Measurements from ENCODE around the gene OR51G2.
"Not testable (repeated sequence)": the region's sequence is repeated elsewhere in the genome, so short reads cannot be mapped to it uniquely, and the experiment has no call there.

OR51G2 gene, protein sequence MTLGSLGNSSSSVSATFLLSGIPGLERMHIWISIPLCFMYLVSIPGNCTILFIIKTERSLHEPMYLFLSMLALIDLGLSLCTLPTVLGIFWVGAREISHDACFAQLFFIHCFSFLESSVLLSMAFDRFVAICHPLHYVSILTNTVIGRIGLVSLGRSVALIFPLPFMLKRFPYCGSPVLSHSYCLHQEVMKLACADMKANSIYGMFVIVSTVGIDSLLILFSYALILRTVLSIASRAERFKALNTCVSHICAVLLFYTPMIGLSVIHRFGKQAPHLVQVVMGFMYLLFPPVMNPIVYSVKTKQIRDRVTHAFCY

GRCh38 chr11:4919250-4919649, at the start of gene OR51G2:
TSS of gene OR51G2 (minus strand) at chr11:4919350. CDS start at chr11:4915663, 3,687 bp downstream.
- no peak for DNase-seq

DNA sequence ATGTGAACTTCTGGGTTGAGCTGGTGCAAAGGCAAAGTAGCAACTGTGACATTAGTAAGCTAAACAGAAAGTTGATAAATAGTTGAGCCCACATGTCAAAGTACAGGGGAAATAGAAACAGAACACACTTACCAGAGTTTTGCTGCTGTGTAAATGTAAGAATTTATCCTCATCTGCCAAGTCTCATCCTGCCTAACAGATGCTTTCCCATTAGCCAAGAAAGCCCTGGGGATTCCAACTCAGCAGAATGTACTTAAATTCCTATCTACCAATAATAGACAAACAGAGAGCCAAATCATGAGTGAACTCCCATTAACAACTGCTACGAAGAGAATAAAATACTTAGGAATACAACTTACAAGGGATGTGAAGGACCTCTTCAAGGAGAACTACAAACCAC, 43.7 kb upstream of the OR51G2 start:
- DNase-seq = no peak

DNA sequence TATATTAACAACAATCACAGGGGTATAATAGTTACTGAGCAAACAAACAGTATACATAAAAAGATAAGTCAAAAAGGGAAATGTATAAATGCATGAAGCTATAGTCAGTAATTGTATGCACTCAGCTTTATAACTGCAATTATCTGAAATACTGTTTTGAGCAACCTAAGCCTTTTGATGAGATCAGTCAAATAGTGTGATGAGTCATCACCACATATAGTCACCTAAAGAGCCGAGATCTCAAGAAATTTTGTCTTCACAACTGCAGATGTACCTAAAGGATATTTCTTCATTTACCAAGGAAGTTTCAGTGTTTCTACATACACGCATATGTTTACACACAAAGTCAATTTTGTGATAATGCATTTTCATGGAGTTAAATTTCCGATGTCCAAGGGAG, 41.7 kb upstream of the OR51G2 start:
- no peak for DNase-seq

- no peak for DNase-seq
Observed at GRCh38 chr11:4957396-4957795, 38.2 kb upstream of the OR51G2 start.

GRCh38 chr11:4955613-4956012, 36.5 kb upstream of the OR51G2 start, which contains the start of gene OR51A2:
TSS of gene OR51A2 (minus strand) at chr11:4955713. CDS start at chr11:4955713, 0 bp downstream.
- DNase-seq = not testable (repeated sequence)

DNA sequence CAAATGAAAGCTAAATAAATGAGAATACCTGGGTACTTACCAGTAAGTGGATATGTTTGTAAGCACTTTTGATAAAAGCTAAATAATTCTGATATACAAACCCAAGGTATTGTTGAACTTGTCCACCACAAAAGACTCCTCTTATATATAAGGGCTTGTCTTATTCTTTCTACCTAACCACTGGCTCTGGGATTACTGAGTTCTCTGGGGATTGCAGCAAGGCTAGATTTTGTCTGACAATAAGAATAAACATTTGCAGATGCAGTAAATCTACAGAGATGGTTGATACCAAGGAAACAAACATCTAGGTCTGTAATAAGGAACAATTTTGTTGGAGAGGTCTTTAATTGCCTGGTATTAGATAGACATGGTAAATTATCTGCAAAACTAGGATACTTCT, 28.4 kb upstream of the OR51G2 start, which contains the start of gene OR51A4:
OR51A4 (minus strand) TSS at position 101 of the 400 bp plus-strand sequence. CDS start 505 bp downstream, outside the sequence.
- no peak for DNase-seq

- DNase-seq = no peak
Observed at GRCh38 chr11:4936745-4937144, 17.6 kb upstream of the OR51G2 start.

- DNase-seq = no peak
Observed at GRCh38 chr11:4932751-4933150, 13.6 kb upstream of the OR51G2 start.

DNA sequence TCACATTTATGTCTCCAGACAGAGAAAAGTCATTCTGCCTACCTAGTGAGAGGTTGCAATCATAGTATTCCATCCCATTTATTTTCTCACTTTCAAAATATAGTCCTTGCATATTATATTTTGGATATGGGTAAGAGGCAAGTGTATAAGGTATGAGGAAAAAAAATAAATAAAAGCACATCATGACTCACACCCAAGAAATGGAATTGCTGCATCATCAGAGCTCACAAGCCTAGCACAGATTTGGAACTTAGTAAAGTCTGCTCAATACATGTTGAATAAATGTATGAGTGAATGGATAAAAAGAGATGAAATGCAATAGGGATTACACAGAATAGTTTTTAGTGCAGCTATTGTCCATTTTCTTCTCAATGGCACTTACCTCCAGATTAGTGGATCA, 7.5 kb upstream of the OR51G2 start:
- DNase-seq = no peak

DNA sequence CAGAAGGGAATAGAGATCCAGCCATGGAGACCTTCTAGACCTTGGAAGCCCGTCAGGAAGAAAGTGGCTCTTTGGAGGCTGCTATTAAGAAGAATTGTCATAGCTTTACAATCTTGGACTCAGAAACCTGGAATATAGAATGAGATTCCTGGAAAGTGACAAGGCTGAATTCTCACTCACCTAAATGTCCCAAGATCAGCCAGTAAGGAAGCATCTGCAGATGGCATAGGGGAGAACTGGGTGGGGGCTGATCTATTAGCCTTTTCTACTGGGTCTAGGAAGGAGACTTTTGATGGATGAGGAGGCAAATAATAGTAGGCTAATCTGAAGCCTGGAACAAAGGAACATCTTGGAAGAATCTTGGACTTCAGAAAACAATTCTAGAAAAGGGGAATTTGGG, 5.1 kb upstream of the OR51G2 start, which contains the start of gene OR51G1:
OR51G1 (minus strand) TSS at position 101 of the 400 bp plus-strand sequence; CDS start at position 101, 0 bp downstream.
- no peak for DNase-seq

DNA sequence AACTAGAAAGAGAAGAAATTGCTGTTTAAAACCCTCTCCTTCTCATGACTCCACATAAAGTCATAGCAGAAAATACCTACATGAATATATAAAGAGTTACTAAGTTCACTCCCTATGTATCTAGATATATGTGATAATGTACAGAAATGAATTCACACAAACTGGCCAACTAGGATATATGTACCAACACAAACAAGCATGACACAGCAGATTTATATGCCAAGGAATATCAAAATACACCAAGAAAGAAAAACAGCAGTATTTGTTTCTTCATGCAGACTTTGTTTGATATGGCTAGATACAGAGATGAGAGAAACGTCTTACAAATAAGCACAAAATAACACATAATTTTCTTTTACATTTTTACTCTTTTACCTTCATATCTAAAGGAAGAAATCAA, 3.2 kb upstream of the OR51G2 start:
- no peak for DNase-seq

GRCh38 chr11:4921796-4922195, 2.6 kb upstream of the OR51G2 start:
- no peak for DNase-seq

DNA sequence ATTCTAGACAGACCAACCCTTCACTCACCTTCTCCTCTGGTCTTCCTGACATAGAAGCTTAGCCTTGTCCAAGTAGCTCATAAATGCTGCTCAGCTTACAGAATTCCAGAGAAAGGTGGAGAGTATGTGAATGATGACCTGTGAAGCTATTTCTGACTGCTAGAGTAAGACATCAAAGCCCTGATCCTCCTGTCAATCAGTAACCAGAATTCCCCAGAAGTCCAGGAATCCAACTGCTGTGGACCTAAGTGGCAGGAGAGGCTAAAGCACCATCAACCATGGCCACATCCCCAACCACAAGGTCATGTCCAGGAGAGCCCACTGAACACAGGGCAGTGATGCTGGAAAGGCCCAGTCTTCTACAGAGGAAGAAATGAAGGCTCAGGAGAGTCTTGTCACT, 2.6 kb downstream of the OR51G2 start:
- DNase-seq = no peak

GRCh38 chr11:4903484-4903883, 15.7 kb downstream of the OR51G2 start, which contains the start of gene OR51A7:
TSS of gene OR51A7 (plus strand) at chr11:4903783. CDS start at chr11:4907370, 3,587 bp downstream.
- DNase-seq = no peak

GRCh38 chr11:4891996-4892640, 27.0 kb downstream of the OR51G2 start:
- peak; percentile 0 for DNase-seq

GRCh38 chr11:4890279-4890678, 28.9 kb downstream of the OR51G2 start:
- DNase-seq = no peak

- no peak for DNase-seq
Observed at GRCh38 chr11:4887591-4887990, 31.6 kb downstream of the OR51G2 start.

DNA sequence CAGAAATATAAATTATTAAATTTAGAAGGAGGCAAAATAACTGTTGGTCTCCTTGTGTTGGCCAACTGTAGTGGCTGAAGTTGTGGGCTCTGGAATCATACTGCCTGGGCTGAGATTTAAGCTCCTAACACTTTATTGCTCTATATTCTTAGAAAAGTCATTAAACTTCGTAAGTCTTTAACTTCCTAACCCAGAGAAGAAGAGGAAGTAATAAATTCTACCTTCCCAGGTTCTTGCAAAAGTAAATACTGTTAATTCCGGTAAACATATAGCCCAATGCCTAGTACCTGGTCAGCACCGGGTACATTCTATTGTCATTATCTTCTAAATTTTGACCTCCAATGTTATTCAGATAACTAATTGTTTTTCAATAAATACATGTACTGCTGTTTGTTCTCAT, 33.0 kb downstream of the OR51G2 start:
- DNase-seq = no peak

- no peak for DNase-seq
Observed at GRCh38 chr11:4884361-4884760, 34.8 kb downstream of the OR51G2 start.

DNA sequence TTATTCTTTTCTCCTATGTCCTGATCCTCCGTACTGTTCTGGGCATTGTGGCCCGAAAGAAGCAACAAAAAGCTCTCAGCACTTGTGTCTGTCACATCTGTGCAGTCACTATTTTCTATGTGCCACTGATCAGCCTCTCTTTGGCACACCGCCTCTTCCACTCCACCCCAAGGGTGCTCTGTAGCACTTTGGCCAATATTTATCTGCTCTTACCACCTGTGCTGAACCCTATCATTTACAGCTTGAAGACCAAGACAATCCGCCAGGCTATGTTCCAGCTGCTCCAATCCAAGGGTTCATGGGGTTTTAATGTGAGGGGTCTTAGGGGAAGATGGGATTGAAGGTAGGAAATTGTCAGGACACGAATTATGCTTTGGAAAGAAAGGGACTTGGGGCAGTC, 36.6 kb downstream of the OR51G2 start:
- DNase-seq = no peak

GRCh38 chr11:4881860-4882500, 37.2 kb downstream of the OR51G2 start, which contains the start of gene OR51T1:
TSS of gene OR51T1 (plus strand) at chr11:4881900. CDS start at chr11:4881900, 0 bp downstream.
- no peak for DNase-seq

- no peak for DNase-seq
Observed at GRCh38 chr11:4881188-4881587, 38.0 kb downstream of the OR51G2 start.

DNA sequence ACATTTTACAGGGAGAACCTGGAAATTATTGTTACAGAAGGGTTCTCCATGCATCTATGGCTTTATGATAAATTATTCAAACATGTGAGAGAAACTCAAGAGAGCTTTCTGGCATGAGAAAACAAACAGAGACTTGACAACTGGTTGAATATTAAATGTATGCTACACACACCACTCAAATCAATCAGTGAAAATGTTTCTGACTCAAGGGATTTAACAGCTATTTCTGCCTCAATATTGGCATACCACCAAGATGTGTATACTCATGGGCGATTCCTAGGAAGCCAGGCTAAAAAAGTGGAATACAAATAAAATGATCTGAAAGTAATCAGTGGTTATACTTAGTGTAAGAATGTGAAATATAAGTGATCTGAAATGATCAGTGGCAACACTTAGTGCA, 53.3 kb downstream of the OR51G2 start:
- no peak for DNase-seq

GRCh38 chr11:4863876-4864275, 55.3 kb downstream of the OR51G2 start:
- no peak for DNase-seq
